GM12891 (cell line): ENCODE results near the gene CMSS1.

Experiments
- PAX5 ChIP-seq: IDR thresholded peaks from 2 replicates; pipeline ENCODE4 v1.6.1; 2011; ENCODE audit warnings: low read length, moderate library complexity, mild to moderate bottlenecking; ENCODE audit not compliant: insufficient read depth, severe bottlenecking
- POLR2A ChIP-seq: IDR thresholded peaks from 2 replicates; pipeline ENCODE4 v1.6.1; 2011; ENCODE audit warnings: low read depth, low read length, control low read depth
- POLR2AphosphoS5 ChIP-seq: IDR thresholded peaks from 2 replicates; pipeline ENCODE4 v1.6.1; 2011; ENCODE audit warnings: low read depth, low read length, control low read depth
- TAF1 ChIP-seq: IDR thresholded peaks from 2 replicates; pipeline ENCODE4 v1.6.1; 2011; ENCODE audit warnings: low read depth, low read length, control low read depth

GRCh38 chr3:100159331-100160153 lies 341.9 kb downstream of the CMSS1 start:
- TF ChIP-seq TAF1 (no peak), POLR2A (no peak), PAX5 (no peak), POLR2AphosphoS5 (no peak)
